NK-92 treated with Interleukin-12 subunit alpha and Interleukin-12 subunit beta, amount 100 ng/mL, for 24 hours (cell line): ENCODE measurements around the gene PCDHGB4.
"Not testable (repeated sequence)": the region's sequence is repeated elsewhere in the genome, so short reads cannot be mapped to it uniquely, and the experiment has no call there.

Experiments
- DNase-seq: peaks from one replicate; lab custom pipeline; 2025; lab: John Stamatoyannopoulos, UW

PCDHGB4 gene

GRCh38 chr5:141430332-141431113 lies 43.0 kb downstream of the PCDHGB4 start, which contains the start of gene PCDHGA12:
PCDHGA12 (plus strand) TSS chr5:141430507; CDS start chr5:141430760, 253 bp downstream.
- DNase-seq, result no peak

DNA sequence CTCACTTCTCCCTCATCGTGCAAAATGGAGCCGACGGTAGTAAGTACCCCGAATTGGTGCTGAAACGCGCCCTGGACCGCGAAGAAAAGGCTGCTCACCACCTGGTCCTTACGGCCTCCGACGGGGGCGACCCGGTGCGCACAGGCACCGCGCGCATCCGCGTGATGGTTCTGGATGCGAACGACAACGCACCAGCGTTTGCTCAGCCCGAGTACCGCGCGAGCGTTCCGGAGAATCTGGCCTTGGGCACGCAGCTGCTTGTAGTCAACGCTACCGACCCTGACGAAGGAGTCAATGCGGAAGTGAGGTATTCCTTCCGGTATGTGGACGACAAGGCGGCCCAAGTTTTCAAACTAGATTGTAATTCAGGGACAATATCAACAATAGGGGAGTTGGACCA lies 43.8 kb downstream of the PCDHGB4 start:
- no peak for DNase-seq

DNA sequence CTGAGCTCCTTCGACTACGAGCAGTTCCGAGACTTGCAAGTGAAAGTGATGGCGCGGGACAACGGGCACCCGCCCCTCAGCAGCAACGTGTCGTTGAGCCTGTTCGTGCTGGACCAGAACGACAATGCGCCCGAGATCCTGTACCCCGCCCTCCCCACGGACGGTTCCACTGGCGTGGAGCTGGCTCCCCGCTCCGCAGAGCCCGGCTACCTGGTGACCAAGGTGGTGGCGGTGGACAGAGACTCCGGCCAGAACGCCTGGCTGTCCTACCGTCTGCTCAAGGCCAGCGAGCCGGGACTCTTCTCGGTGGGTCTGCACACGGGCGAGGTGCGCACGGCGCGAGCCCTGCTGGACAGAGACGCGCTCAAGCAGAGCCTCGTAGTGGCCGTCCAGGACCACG lies 44.8 kb downstream of the PCDHGB4 start:
- DNase-seq, result not testable (repeated sequence)

GRCh38 chr5:141432726-141433125 lies 45.2 kb downstream of the PCDHGB4 start:
- not testable (repeated sequence) for DNase-seq

DNA sequence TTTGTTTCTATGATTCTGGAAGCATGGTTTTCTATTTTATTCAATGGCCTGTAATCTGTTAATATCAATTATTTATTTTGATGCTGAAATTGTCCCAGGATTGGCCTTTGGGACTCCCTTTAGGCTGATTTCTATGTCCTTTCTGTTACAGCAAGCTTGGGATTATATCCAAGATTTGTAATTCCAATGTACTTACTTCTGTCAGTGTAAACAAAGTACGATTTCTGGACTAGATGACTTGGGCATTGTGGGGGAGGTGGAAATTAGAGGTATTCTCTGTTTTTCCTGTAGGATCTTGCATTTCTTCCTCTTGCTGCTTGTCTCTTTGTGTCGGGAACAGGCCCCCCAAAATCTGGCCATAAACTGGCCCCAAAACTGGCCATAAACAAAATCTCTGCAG lies 46.5 kb downstream of the PCDHGB4 start:
- no peak for DNase-seq

- no peak for DNase-seq
Measured at GRCh38 chr5:141437221-141437620, 49.7 kb downstream of the PCDHGB4 start.

- no peak for DNase-seq
Measured at GRCh38 chr5:141439411-141440141, 52.1 kb downstream of the PCDHGB4 start.
